HG03469 (cell line): ENCODE results near the gene ARHGEF12.

Source experiments
- ATAC-seq: cut with Tn5 transposase; IDR thresholded peaks from one replicate; pipeline ENCODE4 v1.9.1; 2021; ENCODE audit warnings: mild to moderate bottlenecking, moderate library complexity, moderate number of reproducible peaks; ENCODE audit not compliant: unreplicated experiment

The ARHGEF12 gene

GRCh38 chr11:120317689-120318480, 18.3 kb upstream of the ARHGEF12 start:
- ATAC-seq: no peak

- no peak for ATAC-seq
These were observed 17.3 kb upstream of the ARHGEF12 start for GRCh38 chr11:120318906-120319305.

- no peak for ATAC-seq
These were observed 11.0 kb upstream of the ARHGEF12 start, which contains the start of gene TLCD5 for GRCh38 chr11:120324932-120325810. TSS of gene TLCD5 (plus strand) at chr11:120325299. CDS start at chr11:120327442, 2,143 bp downstream.

GRCh38 chr11:120326228-120326627, 10.0 kb upstream of the ARHGEF12 start:
- ATAC-seq: no peak

- no peak for ATAC-seq
These were observed 9.3 kb upstream of the ARHGEF12 start for GRCh38 chr11:120326845-120327281.

GRCh38 chr11:120327311-120327710, 8.9 kb upstream of the ARHGEF12 start:
- no peak for ATAC-seq

- no peak for ATAC-seq
These were observed 6.7 kb upstream of the ARHGEF12 start for GRCh38 chr11:120329556-120329955.

- ATAC-seq: no peak
These were observed 6.2 kb upstream of the ARHGEF12 start for GRCh38 chr11:120330045-120330444.

GRCh38 chr11:120331301-120331996, 4.8 kb upstream of the ARHGEF12 start:
- no peak for ATAC-seq

GRCh38 chr11:120332822-120333716, 3.1 kb upstream of the ARHGEF12 start:
- no peak for ATAC-seq

- ATAC-seq: no peak
These were observed 2.4 kb upstream of the ARHGEF12 start for GRCh38 chr11:120333801-120334200.

- no peak for ATAC-seq
These were observed 1.9 kb upstream of the ARHGEF12 start for GRCh38 chr11:120334332-120334731.

- ATAC-seq: no peak
These were observed 1.2 kb upstream of the ARHGEF12 start for GRCh38 chr11:120334894-120335462.

GRCh38 chr11:120335556-120335907, 681 bp upstream of the ARHGEF12 start:
- no peak for ATAC-seq

- ATAC-seq: no peak
These were observed 585 bp downstream of the ARHGEF12 start for GRCh38 chr11:120336641-120337354.

- ATAC-seq: no peak
These were observed 1.3 kb downstream of the ARHGEF12 start for GRCh38 chr11:120337355-120338106.

GRCh38 chr11:120338107-120338933, 2.1 kb downstream of the ARHGEF12 start:
- no peak for ATAC-seq
